HTR-8/SVneo (cell line): ENCODE results near the gene KIF5A.

ENCODE experiments used
- DNase-seq: peaks from one replicate; pipeline ENCODE4 v3.0.0; 2011; ENCODE audit warnings: low spot score, mixed read lengths; ENCODE audit not compliant: insufficient read length
- FAIRE-seq: peaks from 2 replicates; lab custom pipeline; 2011; peaks lifted over from hg19 to GRCh38; lab: Jason Lieb, UNC

KIF5A gene

GRCh38 chr12:57600395-57600794 lies 50.6 kb downstream of the KIF5A start:
- FAIRE-seq (no peak), DNase-seq (no peak)

- no peak for DNase-seq
- no peak for FAIRE-seq
Measured at GRCh38 chr12:57602544-57602943, 52.7 kb downstream of the KIF5A start.

- FAIRE-seq, result no peak
- no peak for DNase-seq
Measured at GRCh38 chr12:57603324-57603723, 53.5 kb downstream of the KIF5A start.

GRCh38 chr12:57603815-57604453 lies 54.1 kb downstream of the KIF5A start:
- no peak for FAIRE-seq

GRCh38 chr12:57604454-57604991 lies 54.7 kb downstream of the KIF5A start, which contains the start of gene DTX3:
TSS of gene DTX3 (plus strand) at chr12:57604824. CDS start at chr12:57606518, 1,694 bp downstream.
- peak; percentile 54 for FAIRE-seq
- DNase-seq, result peak; percentile 50

More at GRCh38 chr12:57603815-57604453, 54.1 kb downstream of the KIF5A start:
- peak; percentile 45 for DNase-seq

GRCh38 chr12:57604992-57605810 lies 55.4 kb downstream of the KIF5A start:
- no peak for DNase-seq
- FAIRE-seq, result no peak

GRCh38 chr12:57605811-57606311 lies 56.0 kb downstream of the KIF5A start:
- no peak for FAIRE-seq
- no peak for DNase-seq

- DNase-seq (no peak), FAIRE-seq (no peak)
Measured at GRCh38 chr12:57606399-57606798, 56.6 kb downstream of the KIF5A start.

GRCh38 chr12:57606821-57607220 lies 57.0 kb downstream of the KIF5A start:
- no peak for FAIRE-seq
- no peak for DNase-seq

- DNase-seq, result no peak
- no peak for FAIRE-seq
Measured at GRCh38 chr12:57607958-57608663, 58.3 kb downstream of the KIF5A start.

- FAIRE-seq, result no peak
Measured at GRCh38 chr12:57609101-57609780, 59.4 kb downstream of the KIF5A start.

GRCh38 chr12:57609781-57610553 lies 60.1 kb downstream of the KIF5A start:
- no peak for FAIRE-seq

More at GRCh38 chr12:57609101-57609780, 59.4 kb downstream of the KIF5A start:
- no peak for DNase-seq

GRCh38 chr12:57610554-57611107 lies 60.8 kb downstream of the KIF5A start:
- DNase-seq, result no peak

More at GRCh38 chr12:57609781-57610553, 60.1 kb downstream of the KIF5A start:
- DNase-seq, result no peak

GRCh38 chr12:57611108-57611826 lies 61.4 kb downstream of the KIF5A start, which contains the start of gene ARHGEF25:
TSS of gene ARHGEF25 (plus strand) at chr12:57611435. CDS start at chr12:57611895, 460 bp downstream.
- FAIRE-seq, result peak; percentile 4
- DNase-seq, result peak; percentile 81

More at GRCh38 chr12:57610554-57611107, 60.8 kb downstream of the KIF5A start:
- no peak for FAIRE-seq

- DNase-seq, result no peak
- no peak for FAIRE-seq
Measured at GRCh38 chr12:57611827-57612710, 62.2 kb downstream of the KIF5A start.

- no peak for FAIRE-seq
Measured at GRCh38 chr12:57612711-57613426, 63.0 kb downstream of the KIF5A start.

More at GRCh38 chr12:57612711-57613426, 63.0 kb downstream of the KIF5A start:
- DNase-seq, result no peak
